Activated naive CD4-positive, alpha-beta T cell treated with anti-CD3 and anti-CD28 coated beads for 36 hours (primary cell): ENCODE data around the gene IKZF2. TPM values are rescaled to one million over a fixed set of nuclear protein-coding genes. Genes with fewer than 3 reads are reported as not detected.

Source experiments
- CTCF ChIA-PET: fragments of 350-600 bp; sonication (Branson Sonifier 250); formaldehyde crosslinking; loops from one replicate; lab custom pipeline; 2021; ENCODE audit warnings: antibody characterized with exemption; lab: Charles Lee
- DNase-seq: peaks from one replicate; pipeline ENCODE4 v3.0.0-alpha.2; 2020
- H3K27ac Mint-ChIP-seq: one replicate; pipeline ENCODE4 v1.8.0; 2021; ENCODE audit warnings: mild to moderate bottlenecking, mixed read lengths
- H3K27me3 Mint-ChIP-seq: one replicate; pipeline ENCODE4 v1.8.0; 2021; ENCODE audit warnings: low read depth, mixed read lengths
- H3K36me3 Mint-ChIP-seq: one replicate; pipeline ENCODE4 v1.8.0; 2021; ENCODE audit warnings: low read depth, mixed read lengths
- H3K4me1 Mint-ChIP-seq: one replicate; pipeline ENCODE4 v1.8.0; 2021; ENCODE audit warnings: low read depth, mixed read lengths
- H3K4me3 Mint-ChIP-seq: one replicate; pipeline ENCODE4 v1.8.0; 2021; ENCODE audit warnings: mild to moderate bottlenecking, moderate library complexity, mixed read lengths
- H3K9me3 Mint-ChIP-seq: one replicate; pipeline ENCODE4 v1.8.0; 2021; ENCODE audit warnings: mixed read lengths
- intact Hi-C: fragments of 100-400 bp; cut with micrococcal nuclease; formaldehyde crosslinking; loops from one replicate; pipeline ENCODE4 v1.15.1; 2023
- total RNA-seq, 2 experiments: library from RNA; stranded (reverse); gene quantifications; one replicate each; pipeline ENCODE4 v1.2.3, GENCODE V29; 2021

Gene IKZF2
- total RNA-seq, 2 experiments from 2014 or later: 1.6 to 1.7 TPM

- Mint-ChIP-seq H3K27ac (no peak overlapping the region), H3K4me1 (no peaks in the 10 kb centered on the region), H3K9me3 (no peaks in the 10 kb centered on the region), H3K4me3 (no peak overlapping the region), H3K27me3 (no peaks in the 10 kb centered on the region), H3K36me3 (no peaks in the 10 kb centered on the region)
- intact Hi-C loops: no loop called here
- no peak for DNase-seq
- CTCF ChIA-PET: no interaction called here
These were observed 16.0 kb upstream of the IKZF2 start for GRCh38 chr2:213167271-213167930.

- CTCF ChIA-PET: no interaction called here
- no peak overlapping the region for H3K4me3 Mint-ChIP-seq
- no peaks in the 10 kb centered on the region for H3K4me1 Mint-ChIP-seq
- peaks cover 2% of the 10 kb centered on the region for H3K27me3 Mint-ChIP-seq
- intact Hi-C loops: no loop called here
- no peaks in the 10 kb centered on the region for H3K36me3 Mint-ChIP-seq
- no peak overlapping the region for H3K27ac Mint-ChIP-seq
- H3K9me3 Mint-ChIP-seq: no peaks in the 10 kb centered on the region
- no peak for DNase-seq
These were observed 14.7 kb upstream of the IKZF2 start for GRCh38 chr2:213166109-213166508.

GRCh38 chr2:213164263-213164662, 12.9 kb upstream of the IKZF2 start:
- Mint-ChIP-seq H3K9me3 (no peaks in the 10 kb centered on the region), H3K4me3 (no peak overlapping the region), H3K4me1 (no peaks in the 10 kb centered on the region), H3K27ac (no peak overlapping the region), H3K27me3 (peaks cover 2% of the 10 kb centered on the region), H3K36me3 (no peaks in the 10 kb centered on the region)
- DNase-seq: no peak
- intact Hi-C loops: no loop called here
- CTCF ChIA-PET: no interaction called here

DNA sequence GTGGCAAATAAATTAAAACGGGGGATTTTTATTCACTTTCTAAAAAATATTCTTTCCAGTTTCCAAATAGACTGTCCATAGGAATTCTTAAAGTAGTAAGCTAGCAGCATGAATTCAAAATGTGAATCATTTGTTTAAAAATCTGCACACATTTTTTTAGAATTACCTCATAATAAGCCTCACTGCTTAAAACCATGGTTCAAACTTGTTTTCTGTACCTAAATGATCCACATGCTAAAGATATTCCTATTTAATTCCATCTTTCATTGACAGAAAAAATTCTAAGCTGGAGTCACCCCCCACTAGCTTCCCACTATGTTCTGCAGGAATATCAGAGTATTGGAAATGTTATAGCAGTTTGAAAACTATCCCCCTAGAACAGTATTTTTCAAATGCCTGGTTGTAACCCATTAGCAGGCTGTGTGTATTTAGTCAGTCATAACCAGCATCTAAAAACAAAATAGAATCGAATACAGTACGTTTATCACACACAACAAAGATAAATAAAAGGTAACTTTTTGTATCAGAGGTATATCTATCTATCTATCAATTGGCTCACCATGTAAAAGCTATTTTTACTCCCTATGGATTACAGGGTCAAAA, 11.2 kb upstream of the IKZF2 start:
- DNase-seq: no peak
- H3K4me1 Mint-ChIP-seq: no peaks in the 10 kb centered on the region
- H3K9me3 Mint-ChIP-seq: no peaks in the 10 kb centered on the region
- no peak overlapping the region for H3K4me3 Mint-ChIP-seq
- H3K36me3 Mint-ChIP-seq: no peaks in the 10 kb centered on the region
- peaks cover 6% of the 10 kb centered on the region for H3K27me3 Mint-ChIP-seq
- no peak overlapping the region for H3K27ac Mint-ChIP-seq
- CTCF ChIA-PET: no interaction called here
- intact Hi-C loops: no loop called here

DNA sequence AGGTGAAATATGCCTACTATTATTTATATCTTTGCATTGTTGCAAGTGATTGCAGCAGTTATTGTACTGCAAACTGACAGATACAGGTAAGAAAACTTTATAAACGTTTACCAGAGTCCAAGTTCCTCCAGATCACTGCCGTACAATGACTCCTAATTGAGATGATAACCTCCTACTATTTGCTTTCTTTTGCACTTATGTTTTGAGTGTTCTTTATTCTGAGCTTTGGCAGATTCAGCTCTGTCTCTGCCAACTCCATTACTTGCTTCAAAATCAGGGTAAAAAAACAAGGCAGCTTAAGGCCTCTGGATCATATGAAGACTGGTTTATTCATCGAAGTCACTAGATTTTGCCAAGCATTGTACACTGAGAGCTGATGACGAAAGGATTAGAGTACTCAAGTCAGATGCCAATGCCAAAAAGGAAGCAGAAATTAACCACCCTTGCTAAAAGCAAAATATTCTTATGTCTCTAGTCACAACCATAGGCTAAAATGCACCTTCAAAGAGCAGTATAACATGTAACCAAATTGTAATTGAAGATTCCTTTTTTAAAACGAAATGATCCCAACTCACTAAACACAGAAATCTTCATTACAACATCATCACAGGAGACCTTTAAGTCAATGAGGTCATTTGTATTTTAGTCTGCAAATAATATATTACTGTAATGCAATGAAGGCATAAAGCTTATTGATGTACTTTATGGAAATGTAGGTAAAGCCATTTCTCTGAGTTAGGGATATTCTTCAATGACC, 10.5 kb upstream of the IKZF2 start:
- peaks cover 11% of the 10 kb centered on the region for H3K27me3 Mint-ChIP-seq
- no peaks in the 10 kb centered on the region for H3K9me3 Mint-ChIP-seq
- DNase-seq: no peak
- no peaks in the 10 kb centered on the region for H3K4me1 Mint-ChIP-seq
- H3K36me3 Mint-ChIP-seq: no peaks in the 10 kb centered on the region
- CTCF ChIA-PET: no interaction called here
- H3K4me3 Mint-ChIP-seq: no peak overlapping the region
- intact Hi-C loops: no loop called here
- H3K27ac Mint-ChIP-seq: no peak overlapping the region

DNA sequence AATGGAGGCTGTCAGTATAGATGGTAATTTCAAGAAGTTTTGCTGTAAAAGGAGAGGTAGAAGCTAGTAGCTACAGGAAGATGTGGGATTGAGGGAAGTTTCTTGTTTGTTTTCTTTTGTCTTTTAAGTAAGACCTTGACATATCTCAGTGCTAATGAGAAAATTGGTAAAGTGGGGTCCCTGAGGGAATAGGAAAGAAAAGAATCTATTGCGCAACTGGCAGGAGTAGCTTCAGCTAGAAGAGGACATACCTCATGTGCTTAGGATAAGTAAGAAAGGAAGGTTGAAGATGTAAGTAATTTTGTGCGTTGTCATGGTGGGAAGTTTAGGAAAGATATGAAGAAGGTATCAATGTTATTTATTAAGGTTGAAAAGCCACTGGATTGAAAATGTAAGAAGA, 8.4 kb upstream of the IKZF2 start:
- H3K9me3 Mint-ChIP-seq: no peaks in the 10 kb centered on the region
- CTCF ChIA-PET: interaction anchor here (1.2 kb wide), 1 partner anchor 296 kb away, joined by 3 read pairs; no protein-coding TSS in a partner anchor
- no peak overlapping the region for H3K4me3 Mint-ChIP-seq
- DNase-seq: no peak
- no peaks in the 10 kb centered on the region for H3K36me3 Mint-ChIP-seq
- intact Hi-C loops: no loop called here
- H3K4me1 Mint-ChIP-seq: no peaks in the 10 kb centered on the region
- no peak overlapping the region for H3K27ac Mint-ChIP-seq
- H3K27me3 Mint-ChIP-seq: peaks cover 21% of the 10 kb centered on the region

- intact Hi-C loops: no loop called here
- DNase-seq: no peak
- Mint-ChIP-seq H3K36me3 (no peaks in the 10 kb centered on the region), H3K4me3 (no peak overlapping the region), H3K9me3 (no peaks in the 10 kb centered on the region), H3K27ac (no peak overlapping the region), H3K27me3 (peaks cover 39% of the 10 kb centered on the region), H3K4me1 (peaks cover 4% of the 10 kb centered on the region)
- CTCF ChIA-PET: interaction anchor here (0.6 to 1.2 kb wide), 3 partner anchors 15 to 380 kb away, joined by 3 to 4 read pairs (median 3); no protein-coding TSS in a partner anchor
These were observed 5.8 kb upstream of the IKZF2 start for GRCh38 chr2:213157242-213157641.

DNA sequence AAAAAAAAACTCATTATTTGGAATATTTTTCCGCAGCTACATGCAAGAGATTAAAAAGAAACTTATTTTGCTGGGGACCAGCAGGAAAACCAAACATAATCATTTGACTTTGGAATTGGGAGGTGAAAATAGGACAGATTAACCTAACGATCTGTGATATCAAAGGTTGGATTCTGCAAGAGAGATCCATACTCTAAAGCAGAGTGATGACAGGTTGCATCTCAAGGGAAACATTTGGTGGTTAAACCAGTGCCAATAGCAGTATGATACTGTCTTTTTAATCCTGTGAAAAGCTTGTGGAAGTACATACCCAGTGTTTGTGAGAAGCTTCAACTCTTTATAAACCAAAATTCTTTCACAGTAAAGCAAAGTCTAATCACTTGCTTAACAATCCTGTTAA, 5.3 kb upstream of the IKZF2 start:
- DNase-seq: no peak
- peaks cover 40% of the 10 kb centered on the region for H3K27me3 Mint-ChIP-seq
- intact Hi-C loops: no loop called here
- H3K27ac Mint-ChIP-seq: no peak overlapping the region
- CTCF ChIA-PET: interaction anchor here (0.6 to 1.2 kb wide), 3 partner anchors 16 to 380 kb away, joined by 3 to 4 read pairs (median 3); no protein-coding TSS in a partner anchor
- no peaks in the 10 kb centered on the region for H3K9me3 Mint-ChIP-seq
- H3K36me3 Mint-ChIP-seq: no peaks in the 10 kb centered on the region
- H3K4me1 Mint-ChIP-seq: peaks cover 5% of the 10 kb centered on the region
- no peak overlapping the region for H3K4me3 Mint-ChIP-seq

- H3K27ac Mint-ChIP-seq: peak overlapping the region; percentile 41
- CTCF ChIA-PET: interaction anchor here (0.6 to 1.7 kb wide), 10 partner anchors 16 to 465 kb away, joined by 3 to 6 read pairs (median 4); no protein-coding TSS in a partner anchor
- peak overlapping the region; percentile 72 for H3K4me3 Mint-ChIP-seq
- peaks cover 17% of the 10 kb centered on the region for H3K4me1 Mint-ChIP-seq
- H3K27me3 Mint-ChIP-seq: peaks cover 62% of the 10 kb centered on the region
- no peaks in the 10 kb centered on the region for H3K36me3 Mint-ChIP-seq
- no peak for DNase-seq
- intact Hi-C loops: loop anchor here (1.0 to 2.0 kb wide), 4 partner anchors 138 to 467 kb away; no protein-coding TSS in a partner anchor
- H3K9me3 Mint-ChIP-seq: no peaks in the 10 kb centered on the region
These were observed 1.5 kb upstream of the IKZF2 start for GRCh38 chr2:213152888-213153287.

DNA sequence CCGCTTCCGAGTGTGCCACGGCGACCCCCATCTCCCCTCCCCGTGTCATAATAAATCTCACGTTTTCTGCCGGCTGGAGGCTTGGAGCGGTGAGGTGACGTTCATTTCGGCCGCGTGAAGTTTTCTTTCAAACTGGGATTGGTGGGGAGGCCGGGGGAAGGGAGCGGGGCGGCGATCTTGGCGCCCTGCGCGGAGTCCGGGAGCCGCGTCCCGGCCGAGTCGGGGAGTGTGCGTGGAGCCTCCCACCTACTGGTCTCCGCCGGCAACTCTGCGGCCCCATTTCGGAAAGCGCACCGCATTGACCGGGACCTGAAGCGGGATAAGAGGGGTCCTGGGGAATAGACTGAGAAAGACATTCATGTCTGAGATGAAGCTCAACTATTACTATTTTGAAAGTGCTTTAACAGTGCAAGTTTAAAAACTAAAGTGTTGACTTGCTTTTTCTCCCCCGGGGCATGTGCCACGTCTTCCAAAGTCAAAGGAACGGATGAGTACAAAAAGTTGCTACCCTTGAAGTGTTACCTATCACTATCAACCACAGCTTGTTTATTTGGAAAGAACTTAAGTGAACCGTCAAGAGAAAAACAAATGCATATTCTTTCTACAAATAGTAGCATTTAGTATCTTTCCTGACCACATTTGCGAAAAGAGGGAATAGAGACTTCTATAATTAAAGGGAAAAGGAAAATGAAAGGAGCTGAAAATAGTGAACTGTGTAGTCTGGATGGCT, 818 bp upstream of the IKZF2 start:
- Mint-ChIP-seq H3K27ac (peak overlapping the region; percentile 41), H3K4me3 (peak overlapping the region; percentile 72), H3K27me3 (peaks cover 60% of the 10 kb centered on the region), H3K4me1 (peaks cover 17% of the 10 kb centered on the region), H3K36me3 (no peaks in the 10 kb centered on the region), H3K9me3 (no peaks in the 10 kb centered on the region)
- intact Hi-C loops: loop anchor here (2.0 kb wide), 1 partner anchor 137 kb away; no protein-coding TSS in a partner anchor
- CTCF ChIA-PET: interaction anchor here (0.6 to 1.7 kb wide), 7 partner anchors 16 to 464 kb away, joined by 3 to 6 read pairs (median 3); no protein-coding TSS in a partner anchor
- peak; percentile 21 for DNase-seq

GRCh38 chr2:213150315-213151097, 906 bp downstream of the IKZF2 start:
- Mint-ChIP-seq H3K27ac (no peak overlapping the region), H3K9me3 (no peaks in the 10 kb centered on the region), H3K27me3 (peaks cover 48% of the 10 kb centered on the region), H3K4me3 (peak overlapping the region; percentile 81), H3K36me3 (no peaks in the 10 kb centered on the region), H3K4me1 (peaks cover 17% of the 10 kb centered on the region)
- CTCF ChIA-PET: interaction anchor here (1.0 to 1.1 kb wide), 2 partner anchors 287 to 420 kb away, joined by 3 to 4 read pairs; no protein-coding TSS in a partner anchor
- DNase-seq: no peak
- intact Hi-C loops: loop anchor here (2.0 kb wide), 2 partner anchors 32 to 134 kb away; partner anchors contain the start of gene SPAG16
